Calu3 (cell line): ENCODE data around the gene MRM1. TPM values are rescaled to one million over a fixed set of nuclear protein-coding genes. Genes with fewer than 3 reads are reported as not detected.

Experiments
- BruUV-seq: library from RNA; stranded (reverse); fragments of 400-500 nt; replicated peaks from 2 replicates; lab custom pipeline; 2021; lab: Mats Ljungman, UMichigan
- CTCF ChIA-PET: fragments of 300-600 bp; sonication (Branson Sonifier 250); formaldehyde crosslinking; loops from one replicate; lab custom pipeline; 2022; ENCODE audit warnings: antibody characterized with exemption; lab: Charles Lee
- DNase-seq: peaks from one replicate; pipeline ENCODE4 v3.0.0; 2022
- H3K27ac Mint-ChIP-seq: one replicate; pipeline ENCODE4 v1.8.0; 2022; ENCODE audit warnings: mixed read lengths; ENCODE audit not compliant: unreplicated experiment
- H3K27me3 Mint-ChIP-seq: one replicate; pipeline ENCODE4 v1.8.0; 2022; ENCODE audit warnings: mixed read lengths; ENCODE audit not compliant: unreplicated experiment
- H3K36me3 Mint-ChIP-seq: one replicate; pipeline ENCODE4 v1.8.0; 2022; ENCODE audit warnings: mild to moderate bottlenecking, moderate library complexity, mixed read lengths; ENCODE audit not compliant: insufficient read depth, unreplicated experiment
- H3K4me1 Mint-ChIP-seq: one replicate; pipeline ENCODE4 v1.8.0; 2022; ENCODE audit warnings: mild to moderate bottlenecking, low read depth, mixed read lengths; ENCODE audit not compliant: unreplicated experiment
- H3K4me3 Mint-ChIP-seq: one replicate; pipeline ENCODE4 v1.8.0; 2022; ENCODE audit warnings: mild to moderate bottlenecking, low read depth, moderate library complexity, mixed read lengths; ENCODE audit not compliant: unreplicated experiment
- H3K9me3 Mint-ChIP-seq: one replicate; pipeline ENCODE4 v1.8.0; 2022; ENCODE audit warnings: low read depth, mixed read lengths; ENCODE audit not compliant: unreplicated experiment
- intact Hi-C: fragments of 100-400 bp; cut with micrococcal nuclease; formaldehyde crosslinking; loops from one replicate; pipeline ENCODE4 v1.10.0; 2022; ENCODE audit not compliant: unreplicated experiment
- total RNA-seq: library from RNA; stranded (reverse); gene quantifications from 2 replicates; pipeline ENCODE4 v1.2.3, GENCODE V29; 2022
- TF ChIP-seq, protein P1 (sequence below): fragments of 200-600 bp; IDR thresholded peaks from one replicate; pipeline ENCODE4 v1.8.0; 2022; ENCODE audit warnings: antibody characterized with exemption; ENCODE audit not compliant: unreplicated experiment

Gene MRM1
- total RNA-seq, 1 experiment from 2014 or later = 43.5 TPM

DNA sequence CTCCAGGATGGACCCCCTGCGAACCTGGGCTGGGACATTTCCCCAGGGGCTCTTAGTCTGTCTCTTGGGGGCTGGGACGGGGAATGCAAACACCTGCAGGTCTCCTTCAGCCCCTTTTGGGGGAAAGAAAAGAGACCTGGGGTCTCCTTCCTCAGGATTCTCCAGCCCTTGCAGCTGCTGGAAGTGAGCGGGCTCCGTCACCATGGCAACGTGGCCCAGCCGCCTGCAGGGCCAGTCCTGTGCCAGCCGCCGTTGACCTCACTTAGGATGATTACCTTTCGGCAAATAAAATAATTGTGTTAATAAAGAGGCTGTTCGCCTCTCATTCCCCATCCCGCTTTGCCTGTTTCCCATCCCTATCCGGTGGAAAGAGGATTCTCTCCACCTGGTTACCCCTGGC, 25.7 kb downstream of the MRM1 start:
- Mint-ChIP-seq H3K4me3 (no peak overlapping the region), H3K27ac (no peak overlapping the region), H3K4me1 (no peaks in the 10 kb centered on the region), H3K27me3 (peaks cover 31% of the 10 kb centered on the region), H3K9me3 (no peaks in the 10 kb centered on the region), H3K36me3 (no peaks in the 10 kb centered on the region)
- DNase-seq = no peak
- BruUV-seq = no TSS peak
- CTCF ChIA-PET = interaction anchor here (0.7 to 3.1 kb wide), 6 partner anchors 9 to 80 kb away, joined by 3 to 30 read pairs (median 5); partner anchors contain the start of gene MRM1
- intact Hi-C loops = loop anchor here (5.0 to 10.0 kb wide), 3 partner anchors 228 to 610 kb away; no protein-coding TSS in a partner anchor
- TF ChIP-seq, protein P1, sequence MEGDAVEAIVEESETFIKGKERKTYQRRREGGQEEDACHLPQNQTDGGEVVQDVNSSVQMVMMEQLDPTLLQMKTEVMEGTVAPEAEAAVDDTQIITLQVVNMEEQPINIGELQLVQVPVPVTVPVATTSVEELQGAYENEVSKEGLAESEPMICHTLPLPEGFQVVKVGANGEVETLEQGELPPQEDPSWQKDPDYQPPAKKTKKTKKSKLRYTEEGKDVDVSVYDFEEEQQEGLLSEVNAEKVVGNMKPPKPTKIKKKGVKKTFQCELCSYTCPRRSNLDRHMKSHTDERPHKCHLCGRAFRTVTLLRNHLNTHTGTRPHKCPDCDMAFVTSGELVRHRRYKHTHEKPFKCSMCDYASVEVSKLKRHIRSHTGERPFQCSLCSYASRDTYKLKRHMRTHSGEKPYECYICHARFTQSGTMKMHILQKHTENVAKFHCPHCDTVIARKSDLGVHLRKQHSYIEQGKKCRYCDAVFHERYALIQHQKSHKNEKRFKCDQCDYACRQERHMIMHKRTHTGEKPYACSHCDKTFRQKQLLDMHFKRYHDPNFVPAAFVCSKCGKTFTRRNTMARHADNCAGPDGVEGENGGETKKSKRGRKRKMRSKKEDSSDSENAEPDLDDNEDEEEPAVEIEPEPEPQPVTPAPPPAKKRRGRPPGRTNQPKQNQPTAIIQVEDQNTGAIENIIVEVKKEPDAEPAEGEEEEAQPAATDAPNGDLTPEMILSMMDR = no peak

GRCh38 chr17:36628576-36628975, 27.2 kb downstream of the MRM1 start:
- H3K9me3 Mint-ChIP-seq = no peaks in the 10 kb centered on the region
- H3K4me3 Mint-ChIP-seq = no peak overlapping the region
- intact Hi-C loops = loop anchor here (2.0 to 10.0 kb wide), 5 partner anchors 78 to 609 kb away; no protein-coding TSS in a partner anchor
- BruUV-seq = no TSS peak
- TF ChIP-seq, protein P1 = no peak
- H3K36me3 Mint-ChIP-seq = no peaks in the 10 kb centered on the region
- CTCF ChIA-PET = interaction anchor here (0.5 to 3.1 kb wide), 15 partner anchors 12 to 611 kb away, joined by 3 to 30 read pairs (median 5); partner anchors contain the start of gene MRM1
- peaks cover 46% of the 10 kb centered on the region for H3K27me3 Mint-ChIP-seq
- DNase-seq = no peak
- H3K4me1 Mint-ChIP-seq = no peaks in the 10 kb centered on the region
- H3K27ac Mint-ChIP-seq = no peak overlapping the region

DNA sequence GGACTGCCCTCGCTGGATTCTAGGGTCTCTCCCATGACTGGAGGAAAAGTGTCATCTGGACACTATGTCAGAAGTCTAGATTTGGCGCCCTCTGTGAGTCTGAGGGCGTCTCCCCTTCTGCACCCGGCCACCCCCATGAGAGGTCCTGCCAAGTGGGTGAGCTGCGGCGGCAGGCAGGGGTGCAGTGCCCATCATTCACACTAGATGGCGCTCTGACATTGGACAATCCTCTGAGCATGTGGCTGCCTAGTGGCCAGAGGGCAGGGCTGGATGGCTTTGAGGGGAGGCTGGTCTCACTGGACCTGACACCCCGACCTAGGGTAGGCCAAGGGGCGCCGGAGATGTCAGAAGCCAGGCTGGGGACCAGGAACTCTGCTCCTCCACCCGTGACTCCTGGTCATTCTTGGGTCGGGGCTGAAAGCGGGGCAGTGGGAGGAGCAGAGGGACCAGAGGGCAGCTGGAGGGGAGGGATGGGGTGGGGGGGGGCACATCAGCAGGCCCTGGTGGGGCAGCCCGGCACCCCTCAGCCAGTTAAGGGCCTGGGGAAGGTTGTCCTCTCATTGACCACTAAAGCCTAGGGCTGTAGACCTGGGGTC, 28.0 kb downstream of the MRM1 start:
- CTCF ChIA-PET = interaction anchor here (0.5 to 3.1 kb wide), 17 partner anchors 16 to 744 kb away, joined by 3 to 30 read pairs (median 4); partner anchors contain the start of gene MRM1
- peak; percentile 99 for DNase-seq
- peaks cover 53% of the 10 kb centered on the region for H3K27me3 Mint-ChIP-seq
- H3K9me3 Mint-ChIP-seq = no peaks in the 10 kb centered on the region
- no peaks in the 10 kb centered on the region for H3K36me3 Mint-ChIP-seq
- no peak overlapping the region for H3K4me3 Mint-ChIP-seq
- no TSS peak for BruUV-seq
- TF ChIP-seq, protein P1 = peak; percentile 100
- H3K4me1 Mint-ChIP-seq = no peaks in the 10 kb centered on the region
- no peak overlapping the region for H3K27ac Mint-ChIP-seq
- intact Hi-C loops = loop anchor here (1.0 to 10.0 kb wide), 7 partner anchors 77 to 744 kb away; no protein-coding TSS in a partner anchor

- intact Hi-C loops = loop anchor here (1.0 to 10.0 kb wide), 7 partner anchors 77 to 743 kb away; no protein-coding TSS in a partner anchor
- Mint-ChIP-seq H3K36me3 (no peaks in the 10 kb centered on the region), H3K4me3 (no peak overlapping the region), H3K4me1 (no peaks in the 10 kb centered on the region), H3K27me3 (peaks cover 60% of the 10 kb centered on the region), H3K27ac (no peak overlapping the region), H3K9me3 (no peaks in the 10 kb centered on the region)
- no peak for DNase-seq
- BruUV-seq = no TSS peak
- TF ChIP-seq, protein P1 = no peak
- CTCF ChIA-PET = interaction anchor here (0.6 to 3.1 kb wide), 8 partner anchors 19 to 744 kb away, joined by 3 to 30 read pairs (median 6); partner anchors contain the start of gene MRM1
Measured at GRCh38 chr17:36629970-36630502, 28.7 kb downstream of the MRM1 start.
